Spleen (tissue), 7 donors: ENCODE data around the gene MPPED2.

ENCODE experiments used
- POLR2A ChIP-seq, 3 donors: fragments of 450-650 bp; IDR thresholded peaks; one replicate each; pipeline ENCODE4 v1.5.1; 2017; ENCODE audit warnings: antibody characterized with exemption in 3 of 3, mild to moderate bottlenecking in 1 of 3
- TF ChIP-seq, protein P1 (sequence below), 11 experiments: fragments of 200-600 bp in 7 of 11; fragments of 450-650 bp in 4 of 11; sonication (generic) in 4 of 11; IDR thresholded peaks in 8 of 11; conservative IDR thresholded peaks in 3 of 11; 1 replicate in 7 of 11; 2 replicates in 4 of 11; pipeline versions ENCODE4 v1.4.0 to v1.8.0; 2016 to 2021; ENCODE audit warnings: antibody characterized with exemption in 11 of 11, inconsistent platforms in 4 of 11, mild to moderate bottlenecking in 1 of 11
- donor health status: DM: no; HTN: no; CAD: no; lungs with moderate emphysema.
- donor health status: DM: no; HTN: no; CAD: no.
- donor health status: DM: no; HTN: no; CAD: no.

DNA sequence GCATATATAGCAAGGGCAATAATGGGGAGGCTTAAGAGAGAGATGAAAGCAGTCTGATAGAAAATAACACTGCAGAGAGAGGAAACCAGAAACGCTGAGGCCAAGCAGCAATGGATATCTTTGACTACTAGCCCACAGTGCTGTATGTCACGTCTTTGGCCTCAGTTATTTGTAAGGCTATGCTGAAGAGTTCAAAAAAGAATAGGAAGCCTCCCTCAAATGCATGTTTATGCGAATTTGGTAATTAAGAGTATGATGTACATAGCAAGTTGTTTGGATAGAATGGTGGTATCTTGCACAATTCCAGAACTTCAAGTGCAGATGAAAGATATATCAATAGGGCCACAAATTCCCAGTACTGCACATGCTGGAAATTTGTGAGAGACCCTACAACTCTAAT, 89.2 kb downstream of the MPPED2 start:
- TF ChIP-seq, protein P1, sequence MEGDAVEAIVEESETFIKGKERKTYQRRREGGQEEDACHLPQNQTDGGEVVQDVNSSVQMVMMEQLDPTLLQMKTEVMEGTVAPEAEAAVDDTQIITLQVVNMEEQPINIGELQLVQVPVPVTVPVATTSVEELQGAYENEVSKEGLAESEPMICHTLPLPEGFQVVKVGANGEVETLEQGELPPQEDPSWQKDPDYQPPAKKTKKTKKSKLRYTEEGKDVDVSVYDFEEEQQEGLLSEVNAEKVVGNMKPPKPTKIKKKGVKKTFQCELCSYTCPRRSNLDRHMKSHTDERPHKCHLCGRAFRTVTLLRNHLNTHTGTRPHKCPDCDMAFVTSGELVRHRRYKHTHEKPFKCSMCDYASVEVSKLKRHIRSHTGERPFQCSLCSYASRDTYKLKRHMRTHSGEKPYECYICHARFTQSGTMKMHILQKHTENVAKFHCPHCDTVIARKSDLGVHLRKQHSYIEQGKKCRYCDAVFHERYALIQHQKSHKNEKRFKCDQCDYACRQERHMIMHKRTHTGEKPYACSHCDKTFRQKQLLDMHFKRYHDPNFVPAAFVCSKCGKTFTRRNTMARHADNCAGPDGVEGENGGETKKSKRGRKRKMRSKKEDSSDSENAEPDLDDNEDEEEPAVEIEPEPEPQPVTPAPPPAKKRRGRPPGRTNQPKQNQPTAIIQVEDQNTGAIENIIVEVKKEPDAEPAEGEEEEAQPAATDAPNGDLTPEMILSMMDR (IDR thresholded peaks at IDR 0.05 in 8 of 11, conservative IDR thresholded peaks at IDR 0.05 in 3 of 11) = no peak
- no peak for TF ChIP-seq POLR2A (IDR thresholded peaks at IDR 0.05)
